GM21737 (cell line): Measurements from ENCODE around the gene MANF.
"Not testable (repeated sequence)": the region's sequence is repeated elsewhere in the genome, so short reads cannot be mapped to it uniquely, and the experiment has no call there.

Source experiments
- ATAC-seq: cut with Tn5 transposase; IDR thresholded peaks from one replicate; pipeline ENCODE4 v1.9.1; 2021; ENCODE audit warnings: mild to moderate bottlenecking, moderate library complexity; ENCODE audit not compliant: unreplicated experiment

The MANF gene

GRCh38 chr3:51371943-51372557, 13.0 kb upstream of the MANF start:
- ATAC-seq, result no peak

DNA sequence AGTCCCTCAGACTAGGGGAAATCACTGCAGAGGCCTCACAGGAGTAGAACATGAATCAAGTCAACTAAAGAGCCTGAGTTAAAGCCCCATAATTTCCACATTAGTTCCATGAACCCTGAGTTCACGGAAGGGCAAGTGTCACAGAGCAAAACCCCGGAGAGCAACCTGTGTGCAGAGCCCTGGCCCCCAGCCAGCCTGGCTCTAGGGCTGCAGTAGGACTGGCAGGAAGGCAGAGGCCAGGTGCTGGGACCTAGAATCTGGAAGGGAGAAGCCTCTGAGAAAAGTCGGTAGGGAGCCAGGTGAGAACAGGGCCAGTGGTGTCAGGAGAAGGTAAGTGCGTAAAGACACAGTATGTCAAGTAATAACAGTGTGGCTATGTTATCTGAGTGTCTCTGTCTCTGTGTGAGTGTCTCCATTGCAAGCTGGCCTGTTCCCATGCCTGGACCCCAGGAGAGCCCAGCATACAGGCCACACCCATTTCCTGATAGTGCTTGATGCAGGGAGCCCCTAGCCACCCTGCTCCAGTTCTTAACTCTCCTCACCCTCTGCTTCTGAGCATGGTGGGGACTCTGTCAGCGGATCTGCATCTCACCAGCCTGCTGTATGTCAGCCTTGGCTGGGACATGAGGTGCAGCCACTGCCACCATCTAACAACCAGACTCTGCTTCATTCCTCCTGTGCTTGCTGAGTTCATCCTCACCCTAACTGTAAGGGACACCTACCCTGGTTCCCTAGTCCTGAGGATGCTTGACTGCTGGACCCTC, 11.3 kb upstream of the MANF start:
- no peak for ATAC-seq

GRCh38 chr3:51374456-51374855, 10.6 kb upstream of the MANF start:
- no peak for ATAC-seq

DNA sequence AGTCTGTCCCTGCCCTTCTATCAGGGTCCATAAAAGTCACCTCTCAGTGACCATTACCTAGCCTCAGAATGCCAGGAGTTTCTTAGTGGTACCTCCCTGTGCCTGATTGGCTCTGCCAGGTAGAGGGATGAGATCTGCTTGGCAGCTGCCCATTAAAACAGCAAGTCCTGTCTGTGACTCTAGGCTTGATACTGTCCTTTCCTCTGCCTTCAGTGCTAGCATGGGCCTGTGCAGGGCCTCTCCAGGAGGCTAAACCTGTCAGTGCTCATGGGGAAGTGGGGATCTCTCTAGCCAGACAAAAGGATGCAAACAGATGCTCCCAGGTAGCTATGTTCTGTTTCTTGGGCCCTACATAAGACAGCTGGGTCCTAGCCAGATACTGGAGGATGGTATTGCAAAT, 10.0 kb upstream of the MANF start:
- ATAC-seq, result no peak

- no peak for ATAC-seq
Measured at GRCh38 chr3:51375571-51375970, 9.5 kb upstream of the MANF start.

- no peak for ATAC-seq
Measured at GRCh38 chr3:51378065-51378464, 7.0 kb upstream of the MANF start.

DNA sequence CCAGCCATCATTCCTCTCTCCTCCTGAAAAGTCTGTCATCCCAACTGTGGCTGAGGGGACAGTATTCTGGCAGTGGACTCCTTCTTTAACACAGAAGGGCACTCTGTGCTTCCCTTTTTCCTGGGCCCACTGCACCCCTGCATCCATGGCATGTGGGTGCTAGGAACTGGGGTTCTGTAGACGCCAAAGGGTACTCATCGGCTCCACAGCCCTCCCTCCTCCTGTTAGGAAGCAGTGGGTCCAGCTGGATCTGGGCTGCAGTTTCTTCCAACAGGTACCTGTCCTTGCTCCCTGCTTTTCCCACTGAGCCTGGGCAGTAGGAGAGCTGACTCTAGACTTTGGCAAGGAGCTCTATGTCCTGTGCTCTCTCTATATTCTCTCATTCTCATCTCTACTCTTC, 6.4 kb upstream of the MANF start:
- ATAC-seq, result no peak

DNA sequence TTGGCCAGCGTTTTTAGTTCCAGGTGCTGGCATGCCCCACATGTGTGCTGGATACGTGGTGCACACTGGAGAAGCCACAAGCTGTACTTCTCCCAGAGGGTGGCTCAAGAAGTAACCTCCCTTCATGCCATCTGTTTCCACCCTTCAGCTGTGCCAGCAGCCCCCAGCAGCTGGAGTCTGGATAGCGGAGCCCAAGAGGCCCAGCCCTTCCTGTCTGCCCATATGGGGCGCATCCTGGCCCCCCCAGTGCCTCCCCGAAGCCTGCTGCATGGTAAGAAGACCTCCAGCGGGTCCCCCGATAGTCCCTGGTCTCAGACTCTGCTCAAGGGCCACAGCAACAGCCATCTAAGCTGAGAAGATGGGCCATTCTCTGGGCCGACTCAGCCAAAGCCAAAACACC, 5.8 kb upstream of the MANF start:
- ATAC-seq, result no peak

GRCh38 chr3:51379746-51380455, 5.2 kb upstream of the MANF start:
- ATAC-seq, result no peak

GRCh38 chr3:51380601-51381332, 4.3 kb upstream of the MANF start:
- no peak for ATAC-seq

DNA sequence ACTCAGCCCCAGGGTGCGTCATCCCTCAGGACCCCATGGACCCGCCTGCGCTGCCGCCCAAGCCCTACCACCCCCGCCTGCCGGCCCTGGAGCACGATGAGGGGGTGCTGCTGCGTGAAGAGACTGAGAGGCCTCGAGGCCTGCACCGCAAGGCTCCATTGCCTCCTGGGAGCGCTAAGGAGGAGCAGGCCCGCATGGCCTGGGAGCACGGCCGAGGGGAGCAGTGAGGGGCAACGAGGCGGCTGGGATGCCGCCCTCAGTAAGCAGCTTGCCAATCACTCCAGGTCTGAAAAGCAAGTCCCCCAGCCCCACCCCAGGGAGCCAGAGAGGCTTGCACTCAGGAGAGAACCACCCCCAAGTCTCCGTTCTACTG, 3.8 kb upstream of the MANF start:
- ATAC-seq, result no peak

DNA sequence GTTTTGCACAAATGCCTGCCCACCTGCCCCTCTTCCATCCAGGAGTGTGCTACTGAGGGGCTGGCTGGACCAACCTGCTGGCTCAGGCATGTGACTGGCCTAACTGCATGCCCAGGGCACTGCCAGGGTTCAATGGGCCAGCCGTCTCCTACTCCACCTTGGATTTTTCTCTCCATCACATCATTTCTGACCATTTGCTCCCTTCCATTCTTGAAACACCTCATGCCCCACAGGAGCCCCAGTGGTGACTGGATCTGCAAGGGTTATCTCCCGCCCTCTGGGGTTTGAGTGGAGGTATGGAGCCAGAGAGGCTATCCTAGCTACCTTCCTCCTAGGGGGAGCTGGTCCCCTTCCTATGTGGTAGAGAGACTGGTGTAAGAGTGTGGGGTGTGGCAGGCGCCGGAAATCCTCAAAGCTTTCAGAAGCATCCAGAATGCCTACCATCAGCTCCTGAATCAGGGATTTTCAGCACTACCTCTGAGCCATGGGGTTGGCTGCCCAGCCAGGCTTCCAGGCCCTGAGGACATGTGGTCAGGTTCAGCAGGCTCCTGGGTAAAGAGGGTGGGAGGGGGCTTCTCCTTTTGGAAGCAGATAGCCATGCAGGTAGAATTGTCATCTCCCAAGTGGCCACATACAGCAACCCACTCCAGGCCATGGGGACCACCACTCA, 2.9 kb upstream of the MANF start:
- ATAC-seq, result no peak

DNA sequence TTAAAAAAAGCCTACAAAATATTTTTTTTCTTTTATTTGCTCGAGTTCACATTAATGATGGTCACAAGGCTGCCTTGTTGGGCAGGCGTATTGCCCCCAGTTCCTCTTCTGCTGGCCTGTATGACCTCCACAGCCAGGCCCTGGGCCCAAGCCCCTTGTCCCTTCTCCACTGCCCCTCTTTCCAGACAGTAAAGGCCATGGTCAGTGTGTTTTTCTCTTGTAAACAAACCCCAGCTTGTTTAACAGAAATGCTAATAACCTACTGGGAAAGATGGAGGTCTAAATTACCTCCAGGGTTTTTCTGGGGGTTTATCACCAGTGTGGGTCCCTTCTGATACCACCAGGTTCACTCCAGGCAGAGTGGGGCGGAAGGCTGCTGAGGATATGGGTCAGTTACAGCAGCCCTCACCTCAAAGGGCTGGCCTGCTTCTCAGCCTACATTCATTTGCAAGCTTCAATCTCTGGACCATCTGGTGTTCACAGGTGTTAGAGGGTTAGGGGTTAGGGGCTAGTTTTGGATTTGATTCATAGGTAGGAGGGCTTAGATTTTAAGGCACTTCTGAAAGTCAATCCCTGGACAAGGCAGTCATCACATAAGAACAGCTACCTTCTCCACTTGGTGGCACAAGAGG, 2.0 kb upstream of the MANF start:
- no peak for ATAC-seq

DNA sequence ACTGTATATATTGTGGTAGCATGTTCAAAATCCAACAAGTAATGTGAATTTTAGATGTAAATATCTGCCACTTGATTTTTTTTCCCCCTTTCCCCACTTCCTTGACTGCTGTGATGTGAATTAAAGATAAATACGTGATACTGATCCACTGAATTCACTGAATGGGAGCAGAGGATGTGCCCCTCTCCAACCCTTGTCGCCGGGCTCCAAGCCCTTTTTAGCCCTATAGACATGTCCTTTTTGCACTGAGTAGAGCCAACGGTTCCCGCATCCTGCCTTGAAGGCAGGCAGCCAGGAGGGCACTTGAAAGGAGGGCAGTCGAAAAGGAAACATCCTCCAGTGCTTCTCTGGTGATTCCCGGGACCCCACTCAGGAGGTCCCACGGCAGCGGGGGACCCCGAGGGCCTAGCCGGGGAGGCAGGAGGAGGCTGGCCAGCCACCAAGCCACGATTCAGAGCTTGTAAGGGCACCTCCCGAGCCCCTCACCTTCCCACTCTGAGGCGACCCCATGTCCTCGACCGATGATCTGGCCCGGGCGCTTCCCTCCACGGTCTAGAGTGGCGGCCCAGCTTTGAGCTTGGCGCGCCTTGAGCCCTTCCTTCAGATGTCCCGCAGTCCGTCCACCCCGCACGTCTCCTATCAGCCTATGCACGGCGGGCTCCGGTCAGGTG, 901 bp upstream of the MANF start:
- ATAC-seq, result no peak

GRCh38 chr3:51385621-51386091, 565 bp downstream of the MANF start:
- ATAC-seq, result no peak

DNA sequence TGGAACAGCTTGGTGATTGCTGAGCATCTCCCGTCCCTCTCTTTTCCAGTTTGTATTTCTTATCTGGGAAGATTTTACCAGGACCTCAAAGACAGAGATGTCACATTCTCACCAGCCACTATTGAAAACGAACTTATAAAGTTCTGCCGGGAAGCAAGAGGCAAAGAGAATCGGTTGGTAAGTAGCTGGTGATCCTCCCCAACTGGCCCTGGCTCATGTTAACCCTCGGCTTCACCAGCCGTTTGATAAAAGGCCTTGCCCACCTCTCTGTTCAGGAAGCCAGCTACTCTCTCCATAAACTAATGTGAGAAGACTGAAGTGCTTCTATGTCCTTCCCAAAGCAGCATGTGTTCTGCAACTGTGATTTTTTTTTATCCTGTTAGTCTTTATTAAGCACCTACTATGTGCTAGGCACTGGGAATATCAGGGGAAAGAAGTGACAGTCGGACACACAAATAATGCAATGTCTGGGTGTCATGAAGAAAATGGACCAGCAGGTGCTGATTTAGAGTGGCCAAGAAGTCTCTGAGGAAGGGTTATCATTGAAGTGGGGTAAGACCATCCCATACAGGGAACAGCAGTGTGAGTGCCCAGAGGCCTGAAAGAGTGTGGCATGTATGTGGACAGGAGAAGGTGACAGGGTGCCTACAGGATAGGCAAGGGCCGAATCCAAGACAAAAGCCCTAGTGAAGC, 1.2 kb downstream of the MANF start:
- ATAC-seq, result no peak

GRCh38 chr3:51386852-51387229, 1.8 kb downstream of the MANF start:
- no peak for ATAC-seq

GRCh38 chr3:51387281-51387680, 2.2 kb downstream of the MANF start:
- not testable (repeated sequence) for ATAC-seq

GRCh38 chr3:51388286-51389029, 3.4 kb downstream of the MANF start:
- no peak for ATAC-seq
